CD4-positive, alpha-beta T cell treated with Interleukin-2 at 100 ng/mL for 4 hours (primary cell): ENCODE data around the gene SERINC5.
"Not testable (repeated sequence)": the region's sequence is repeated elsewhere in the genome, so short reads cannot be mapped to it uniquely, and the experiment has no call there.

ENCODE experiments used
- DNase-seq: peaks from one replicate; pipeline ENCODE4 v3.0.0-alpha.2; 2020; ENCODE audit warnings: low spot score

Gene SERINC5

DNA sequence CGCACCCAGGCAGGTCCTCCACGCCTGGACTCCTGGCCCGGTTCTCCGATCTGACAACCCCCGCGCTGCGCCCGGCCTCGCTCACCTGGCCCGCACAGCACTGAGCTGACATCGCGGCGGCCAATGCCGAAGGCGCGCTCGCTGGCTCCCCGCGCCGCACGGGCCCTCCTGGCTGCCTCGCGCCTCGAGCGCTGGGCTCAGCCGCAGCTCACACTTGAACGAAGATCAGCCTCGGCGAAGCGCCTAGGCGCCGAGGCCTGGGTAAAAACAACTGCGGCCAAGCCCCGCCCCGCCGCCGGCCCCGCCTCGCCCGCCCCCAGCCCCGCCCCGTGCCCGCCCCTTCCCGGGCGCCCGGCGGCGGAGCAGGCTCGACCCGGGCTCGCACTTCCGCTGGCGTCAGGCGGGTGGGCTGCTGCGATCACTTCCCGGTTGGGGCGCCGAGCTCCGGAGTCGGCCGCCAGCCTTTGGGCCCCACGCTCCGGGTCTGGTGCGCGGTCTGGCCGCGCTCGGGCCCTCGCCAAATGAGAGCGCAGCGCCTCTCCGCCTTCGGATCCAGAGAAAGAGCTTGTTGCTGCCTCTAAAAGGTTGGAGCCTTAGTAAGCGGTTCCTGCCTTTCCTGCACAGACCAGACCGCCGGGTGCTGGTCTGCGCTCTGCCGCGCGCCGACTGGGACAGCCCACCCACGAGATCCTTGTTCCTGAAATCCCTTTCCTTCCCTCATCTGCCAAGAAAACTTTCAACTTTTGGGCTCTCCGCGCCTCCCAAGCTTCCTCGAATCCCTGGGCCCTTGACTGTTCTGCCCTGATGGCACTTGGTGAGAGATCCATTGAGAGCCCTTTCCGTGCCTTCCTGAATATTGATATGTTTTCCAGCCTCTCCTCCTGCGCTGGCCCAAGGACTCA lies at the start of gene SERINC5:
Gene SERINC5, minus strand, starts transcription at position 238 of the 902 bp plus-strand sequence. Its CDS starts 126 bp downstream, at position 112.
- peak; percentile 85 for DNase-seq

DNA sequence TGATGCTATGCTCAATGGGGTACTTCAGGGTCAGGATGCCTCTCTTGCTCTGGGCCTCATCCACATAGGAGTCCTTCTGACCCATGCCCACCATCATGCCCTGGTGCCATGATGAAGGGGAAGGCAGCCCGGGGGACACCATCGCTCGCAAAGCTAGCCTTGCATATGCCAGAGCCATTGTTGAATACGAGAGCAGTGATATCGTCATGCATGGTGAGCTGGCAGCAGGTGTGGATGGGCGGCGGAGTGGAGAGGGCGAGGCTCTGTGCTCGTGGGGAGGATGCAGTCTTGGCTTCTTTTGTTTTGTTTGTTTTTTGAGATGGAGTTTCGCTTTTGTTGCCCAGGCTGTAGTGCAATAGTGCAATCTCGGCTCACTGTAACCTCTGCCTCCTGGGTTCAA lies 46.8 kb upstream of the SERINC5 start:
- DNase-seq = no peak

DNA sequence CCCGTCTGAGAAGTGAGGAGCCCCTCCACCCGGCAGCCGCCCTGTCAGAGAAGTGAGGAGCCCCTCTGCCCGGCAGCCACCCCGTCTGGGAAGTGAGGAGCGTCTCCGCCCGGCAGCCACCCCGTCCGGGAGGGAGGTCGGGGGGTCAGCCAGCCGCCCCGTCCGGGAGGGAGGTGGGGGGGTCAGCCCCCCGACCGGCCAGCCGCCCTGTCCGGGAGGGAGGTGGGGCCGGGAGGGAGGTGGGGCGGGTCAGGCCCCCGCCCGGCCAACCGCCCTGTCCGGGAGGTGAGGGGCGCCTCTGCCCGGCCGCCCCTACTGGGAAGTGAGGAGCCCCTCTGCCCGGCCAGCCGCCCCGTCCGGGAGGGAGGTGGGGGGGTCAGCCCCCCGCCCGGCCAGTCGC lies 45.5 kb upstream of the SERINC5 start:
- DNase-seq = not testable (repeated sequence)

DNA sequence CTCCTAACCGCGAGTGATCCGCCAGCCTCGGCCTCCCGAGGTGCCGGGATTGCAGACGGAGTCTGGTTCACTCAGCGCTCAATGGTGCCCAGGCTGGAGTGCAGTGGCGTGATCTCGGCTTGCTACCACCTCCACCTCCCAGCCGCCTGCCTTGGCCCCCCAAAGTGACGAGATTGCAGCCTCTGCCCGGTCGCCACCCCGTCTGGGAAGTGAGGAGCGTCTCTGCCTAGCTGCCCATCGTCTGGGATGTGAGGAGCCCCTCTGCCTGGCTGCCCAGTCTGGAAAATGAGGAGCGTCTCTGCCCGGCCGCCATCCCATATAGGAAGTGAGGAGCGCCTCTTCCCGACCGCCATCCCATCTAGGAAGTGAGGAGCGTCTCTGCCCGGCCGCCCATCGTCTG lies 44.9 kb upstream of the SERINC5 start:
- not testable (repeated sequence) for DNase-seq

DNA sequence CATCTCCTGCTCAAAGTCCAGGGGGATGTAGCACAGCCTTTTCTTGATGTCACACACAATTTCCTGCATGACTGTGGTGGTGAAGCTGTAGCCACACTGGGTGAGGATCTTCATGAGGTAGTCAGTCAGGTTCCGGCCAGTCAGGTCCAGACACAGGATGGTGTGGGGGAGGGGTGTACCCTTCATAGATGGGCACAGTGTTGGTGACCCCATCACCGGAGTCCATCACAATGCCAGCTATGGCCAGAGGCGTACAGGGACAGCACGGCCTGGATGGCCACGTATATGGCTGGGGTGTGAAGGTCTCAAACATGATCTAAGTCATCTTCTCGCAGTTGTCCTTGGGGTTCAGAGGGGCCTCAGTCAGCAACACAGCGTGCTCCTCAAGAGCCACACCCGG lies 44.3 kb upstream of the SERINC5 start:
- DNase-seq = no peak

DNA sequence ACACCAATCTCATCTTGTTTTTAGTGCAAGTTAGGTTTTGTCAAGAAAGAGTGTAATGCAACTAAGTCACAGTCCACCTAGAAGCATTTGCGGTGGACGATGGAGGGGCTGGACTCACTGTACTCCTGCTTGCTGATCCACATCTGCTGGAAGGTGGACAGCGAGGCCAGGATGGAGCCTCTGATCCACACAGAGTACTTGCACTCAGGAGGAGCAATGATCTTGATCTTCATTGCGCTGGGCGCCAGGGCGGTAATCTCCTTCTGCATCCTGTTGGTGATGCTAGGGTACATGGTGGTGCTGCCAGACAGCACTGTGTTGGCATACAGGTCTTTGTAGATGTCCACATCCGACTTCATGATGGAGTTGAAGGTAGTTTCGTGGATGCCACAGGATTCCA lies 43.8 kb upstream of the SERINC5 start:
- no peak for DNase-seq

DNA sequence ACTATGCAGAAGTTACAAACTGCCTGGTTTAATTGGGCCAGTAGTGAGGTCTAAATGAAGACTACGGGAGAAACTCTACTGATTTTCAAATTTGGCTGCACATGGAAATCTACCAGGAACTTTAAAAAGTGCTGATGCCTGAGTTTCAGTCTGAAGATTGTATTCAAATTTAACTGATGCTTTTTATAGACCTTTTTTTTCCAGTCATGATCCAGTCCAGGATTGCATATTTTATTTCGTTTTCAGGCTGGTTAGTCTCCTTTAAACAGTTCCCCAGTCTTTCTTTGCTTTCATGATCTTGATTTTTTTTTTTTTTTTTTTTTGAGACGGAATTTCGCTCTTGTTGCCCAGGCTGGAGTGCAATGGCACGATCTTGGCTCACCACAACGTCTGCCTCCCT lies 40.3 kb upstream of the SERINC5 start:
- DNase-seq = no peak

DNA sequence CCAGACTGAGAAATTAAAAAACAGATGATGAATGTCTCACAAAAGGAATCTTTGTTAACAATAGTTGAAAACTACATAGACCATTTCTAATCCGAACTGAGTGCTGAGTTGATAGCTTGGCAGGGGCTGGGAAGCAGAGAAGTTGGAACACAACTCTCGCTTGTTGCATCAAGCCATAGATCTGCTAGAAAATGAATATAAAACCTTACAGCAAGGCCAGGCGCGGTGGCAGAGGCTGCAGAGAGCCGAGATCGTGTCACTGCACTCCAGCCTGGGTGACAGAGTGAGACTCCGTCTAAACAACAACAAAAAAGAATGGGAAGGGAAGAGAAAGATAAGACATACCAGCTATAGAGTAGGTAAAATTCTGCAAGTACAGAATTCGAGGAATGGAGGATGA lies 35.9 kb upstream of the SERINC5 start:
- DNase-seq = no peak

DNA sequence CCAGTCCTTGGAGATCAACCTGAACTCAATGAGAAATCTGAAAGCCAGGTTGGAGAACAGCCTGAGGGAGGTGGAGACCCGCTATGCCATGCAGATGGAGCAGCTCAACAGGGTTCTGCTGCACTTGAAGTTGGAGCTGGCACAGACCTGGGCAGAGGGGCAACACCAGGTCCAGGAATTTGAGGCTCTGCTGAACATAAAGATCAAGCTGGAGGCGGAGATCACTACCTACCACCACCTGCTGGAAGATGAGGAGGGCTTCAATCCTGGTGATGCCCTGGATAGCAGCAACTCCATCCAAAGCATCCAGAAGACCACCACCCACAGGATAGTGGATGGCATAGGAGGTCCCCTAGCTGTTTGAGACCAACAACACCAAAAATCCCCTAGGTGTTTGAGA lies 33.5 kb upstream of the SERINC5 start:
- no peak for DNase-seq

DNA sequence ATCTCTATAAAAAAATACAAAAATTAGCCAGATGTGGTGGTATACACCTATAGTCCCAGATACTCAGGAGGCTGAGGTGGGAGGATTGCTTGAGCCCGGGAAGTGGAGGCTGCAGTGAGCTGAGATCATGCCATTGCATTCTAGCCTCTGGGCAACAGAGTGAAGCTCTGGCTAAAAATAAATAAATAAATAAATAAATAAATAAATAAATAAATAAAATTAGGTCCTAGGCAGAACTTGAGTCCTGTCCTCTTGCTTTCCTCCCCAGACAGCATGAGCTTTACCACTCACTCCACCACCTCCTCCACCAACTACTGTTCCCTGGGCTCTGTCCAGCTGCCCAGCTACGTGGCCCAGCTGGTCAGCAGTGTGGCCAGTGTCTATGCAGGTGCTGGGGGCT lies 32.3 kb upstream of the SERINC5 start:
- no peak for DNase-seq

DNA sequence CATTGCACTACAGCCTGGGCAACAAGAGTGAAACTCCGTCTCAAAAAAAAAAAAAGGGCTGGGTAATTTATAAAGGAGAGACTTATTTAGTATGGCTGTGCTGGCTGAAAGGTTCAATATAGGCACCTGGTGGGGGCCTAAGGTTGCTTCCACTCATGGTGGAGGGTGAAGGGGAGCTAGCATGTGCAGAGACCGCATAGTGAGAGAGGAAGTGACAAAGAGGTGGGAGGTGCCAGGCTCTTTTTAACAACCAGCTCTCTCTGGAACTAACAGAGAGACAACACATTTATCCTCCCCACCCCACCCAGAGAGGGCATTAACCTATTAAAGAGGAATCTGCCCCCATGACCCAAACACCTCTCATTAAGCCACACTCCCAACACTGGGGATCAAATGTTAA lies 28.9 kb upstream of the SERINC5 start:
- peak; percentile 17 for DNase-seq

DNA sequence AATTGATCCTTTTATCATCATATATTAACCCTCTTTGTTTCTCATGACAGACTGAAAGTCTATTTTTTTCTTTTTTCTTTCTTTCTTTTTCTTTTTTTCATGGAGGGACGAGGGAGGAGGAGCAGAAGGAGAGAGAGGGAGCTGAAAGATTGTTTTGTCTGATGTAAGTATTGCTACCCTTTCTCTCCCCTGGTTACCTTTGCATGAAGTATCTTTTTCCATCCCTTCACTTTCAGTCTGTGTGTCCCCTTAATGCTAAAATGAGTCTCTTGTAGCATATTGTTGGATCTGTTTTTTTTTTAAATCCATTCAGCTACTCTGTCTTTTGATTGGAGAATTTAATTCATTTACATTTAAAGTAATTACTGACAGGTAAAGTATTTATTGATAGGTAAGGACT lies 27.5 kb upstream of the SERINC5 start:
- DNase-seq = no peak

DNA sequence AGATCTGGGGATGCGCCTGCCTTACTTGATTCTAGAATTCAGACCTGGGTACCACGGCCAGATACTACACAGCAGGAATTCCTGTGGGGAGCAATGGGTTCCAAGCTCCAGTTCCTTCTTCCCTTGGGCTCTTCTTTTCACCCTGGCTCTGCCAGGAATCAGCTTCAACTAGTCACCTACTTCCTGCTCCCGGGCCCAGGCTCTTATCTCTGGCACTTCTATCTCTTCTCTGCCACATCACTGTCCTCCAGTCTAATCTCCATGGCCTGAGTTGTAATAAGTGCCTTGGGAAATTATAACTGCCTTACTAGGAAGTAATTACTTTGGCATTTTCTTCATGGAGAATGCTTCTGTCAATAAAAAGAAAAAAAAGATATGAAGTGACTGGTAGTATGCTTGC lies 26.2 kb upstream of the SERINC5 start:
- no peak for DNase-seq

DNA sequence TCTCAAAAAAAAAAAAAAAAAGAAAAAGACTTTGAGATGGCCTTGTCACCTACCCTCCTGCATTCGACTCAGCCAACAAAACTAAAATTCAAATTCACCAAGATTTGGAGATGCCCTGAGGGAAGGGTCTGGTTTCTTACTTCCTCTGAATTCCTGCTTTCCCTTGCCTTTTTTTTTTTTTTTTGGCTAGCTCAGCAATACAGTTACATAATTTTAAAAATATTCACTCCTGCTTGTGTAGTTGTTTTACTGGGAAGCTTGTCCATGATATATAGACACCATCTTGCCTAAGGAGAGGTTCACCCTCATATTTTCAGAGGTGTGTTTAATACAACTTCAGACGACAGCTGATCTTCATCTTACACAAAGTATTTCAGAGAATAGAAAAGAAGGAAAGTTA lies 21.3 kb upstream of the SERINC5 start:
- DNase-seq = no peak

DNA sequence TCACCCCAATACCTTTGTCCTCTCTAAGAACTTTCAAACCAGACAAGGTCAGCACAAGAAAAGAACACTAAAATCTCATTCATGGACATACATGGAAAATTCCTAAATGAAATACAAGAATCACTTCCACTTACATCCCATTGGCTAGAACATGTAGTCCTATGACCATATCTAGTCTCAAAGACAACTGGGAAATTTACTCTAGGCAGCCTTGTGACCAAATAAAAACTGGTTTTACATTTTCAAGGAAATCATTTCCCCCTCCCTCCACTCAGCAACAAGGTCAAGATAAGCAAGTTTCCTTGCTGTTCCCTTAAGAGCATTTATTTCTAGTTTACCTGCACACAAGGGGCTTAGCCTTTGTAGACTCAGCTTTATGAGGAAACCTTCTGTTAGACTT lies 20.3 kb upstream of the SERINC5 start:
- DNase-seq = no peak

DNA sequence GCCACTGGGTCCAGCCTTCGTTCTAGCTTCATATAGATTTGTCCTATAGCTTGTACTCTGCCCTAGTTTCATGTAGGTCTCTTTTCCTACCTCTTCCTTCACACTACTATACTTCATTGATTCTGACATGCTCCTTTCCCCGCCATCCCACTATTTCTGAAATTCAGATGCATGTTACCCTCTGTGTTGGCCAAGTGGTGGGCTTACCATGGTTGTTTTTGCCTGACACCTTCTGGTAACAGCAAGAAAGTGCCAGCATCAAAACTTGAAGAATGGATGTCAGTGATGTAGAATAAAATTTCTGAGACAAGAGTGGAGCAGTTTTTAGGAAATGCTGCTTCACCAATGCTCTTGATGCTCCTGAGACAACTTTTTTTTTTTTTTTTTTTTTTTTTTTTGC lies 19.5 kb upstream of the SERINC5 start:
- DNase-seq = peak; percentile 50

DNA sequence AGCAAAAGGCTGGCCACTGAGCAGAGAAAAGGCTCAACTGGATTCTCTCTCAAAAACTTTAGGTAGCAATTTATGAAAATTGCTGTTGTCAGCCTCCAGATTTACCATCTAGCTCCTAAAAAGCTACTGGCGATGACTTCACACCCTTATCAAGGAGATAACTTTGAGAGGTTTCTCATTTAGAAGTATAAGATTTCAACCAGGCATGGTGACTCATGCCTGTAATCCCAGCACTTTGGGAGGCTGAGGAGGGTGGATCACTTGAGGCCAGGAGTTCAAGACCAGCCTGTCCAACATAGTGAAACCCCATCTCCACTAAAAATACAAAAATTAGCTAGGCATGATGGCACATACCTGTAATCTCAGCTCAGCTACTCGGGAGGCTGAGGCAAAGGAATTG lies 14.7 kb upstream of the SERINC5 start:
- DNase-seq = not testable (repeated sequence)

DNA sequence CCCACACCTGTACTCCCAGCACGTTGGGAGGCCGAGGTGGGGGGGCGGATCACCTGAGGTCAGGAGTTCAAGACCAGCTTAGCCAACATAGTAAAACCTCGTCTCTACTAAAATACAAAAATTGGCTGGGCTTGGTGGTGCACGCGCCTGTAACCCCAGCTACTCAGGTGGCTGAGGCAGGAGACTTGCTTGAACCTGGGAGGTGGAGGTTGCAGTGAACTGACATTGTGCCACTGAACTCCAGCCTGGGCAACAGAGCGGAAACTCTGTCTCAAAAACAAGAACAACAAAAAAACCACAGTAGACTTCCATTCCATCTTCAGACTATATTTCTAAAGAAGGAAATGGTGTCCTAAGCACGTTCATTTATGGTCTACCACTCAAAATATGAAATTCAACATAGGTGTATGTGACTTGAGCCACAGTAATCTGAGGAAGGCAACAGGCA lies 14.2 kb upstream of the SERINC5 start:
- peak; percentile 43 for DNase-seq

DNA sequence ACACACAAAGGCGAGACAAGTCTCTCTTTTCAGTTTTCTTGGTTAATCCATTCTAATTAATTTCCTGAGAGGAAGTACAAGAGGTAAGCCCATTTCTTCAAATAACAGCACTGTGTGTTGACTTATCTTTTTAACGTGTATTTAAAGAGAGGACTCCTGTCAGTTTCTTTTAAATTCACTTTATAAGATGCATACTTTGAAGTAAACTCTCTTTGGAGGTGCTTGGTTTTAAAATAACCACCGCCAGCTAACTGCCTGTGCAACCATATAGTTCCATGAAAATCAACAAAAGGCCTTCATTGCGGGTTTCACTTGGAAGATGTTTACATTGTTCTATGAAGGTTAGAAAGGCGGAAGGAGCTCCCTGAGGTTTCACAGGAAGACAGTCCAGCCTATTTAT lies 13.1 kb upstream of the SERINC5 start:
- DNase-seq = no peak

DNA sequence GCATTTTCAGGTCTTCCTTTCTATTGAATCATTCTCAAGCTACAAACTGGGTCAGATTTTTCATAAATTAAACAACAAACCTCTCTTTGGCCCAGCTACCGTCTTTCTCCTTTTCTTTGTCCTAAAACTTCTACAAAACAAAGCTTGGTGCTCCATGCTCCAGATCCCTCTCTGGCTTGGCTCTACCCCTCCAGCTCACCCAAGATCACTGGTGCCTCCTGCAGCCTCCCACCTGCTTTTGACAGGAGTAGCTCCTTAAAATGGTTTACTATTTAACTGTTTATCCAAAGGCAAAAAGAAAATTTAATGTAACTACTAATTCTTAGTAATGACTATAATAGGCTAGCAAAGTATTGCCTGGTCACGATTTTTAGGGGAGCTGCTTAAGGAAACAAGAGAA lies 10.7 kb upstream of the SERINC5 start:
- no peak for DNase-seq

DNA sequence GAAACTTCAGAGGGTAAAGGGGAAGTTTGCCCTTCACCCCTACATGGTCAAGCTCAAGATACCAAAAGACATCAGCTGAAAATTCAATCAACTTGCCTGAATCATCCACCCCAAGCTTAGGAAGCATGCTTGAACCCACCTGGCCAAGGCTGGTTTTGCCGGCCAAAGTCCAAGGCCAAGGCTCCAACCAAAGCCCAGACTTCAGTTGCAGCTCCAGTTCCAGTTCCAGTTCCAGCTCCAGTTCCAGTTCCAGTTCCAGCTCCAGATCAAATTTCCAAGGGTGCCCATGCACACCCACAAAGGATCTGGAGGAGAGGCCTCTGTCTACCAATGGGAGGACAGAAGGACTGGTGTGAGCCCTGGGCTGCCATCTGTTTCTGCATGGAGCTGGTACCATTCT lies 4.6 kb upstream of the SERINC5 start:
- DNase-seq = no peak

DNA sequence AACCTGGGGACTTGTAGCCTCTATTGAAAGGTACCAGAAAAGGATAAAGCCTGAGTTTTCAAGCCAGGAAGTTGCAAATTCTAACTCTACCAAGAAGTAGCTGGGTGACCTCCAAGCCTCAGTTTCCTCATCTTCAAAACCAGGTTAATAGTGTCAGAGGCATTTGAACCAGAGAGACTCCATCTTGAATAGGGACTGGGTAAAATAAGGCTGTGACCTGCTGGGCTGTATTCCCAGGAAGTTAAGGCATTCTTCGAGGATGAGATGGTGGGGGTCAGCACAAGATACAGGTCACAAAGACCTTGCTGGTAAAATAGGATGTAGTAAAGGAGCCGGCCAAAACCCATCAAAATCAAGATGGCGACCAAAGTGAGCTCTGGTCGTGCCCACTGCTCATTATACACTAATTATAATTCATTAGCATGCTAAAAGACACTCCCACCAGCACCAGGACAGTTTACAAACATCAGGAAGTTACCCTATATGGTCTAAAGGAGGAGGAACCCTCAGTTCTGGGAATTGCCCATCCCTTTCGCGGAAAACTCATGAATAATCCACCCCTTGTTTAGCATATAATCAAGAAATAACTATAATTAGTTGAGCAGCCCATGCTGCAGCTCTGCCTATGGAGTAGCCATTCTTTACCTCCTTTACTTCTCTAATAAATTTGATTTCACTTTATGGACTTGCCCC lies 3.8 kb upstream of the SERINC5 start:
- DNase-seq = no peak

DNA sequence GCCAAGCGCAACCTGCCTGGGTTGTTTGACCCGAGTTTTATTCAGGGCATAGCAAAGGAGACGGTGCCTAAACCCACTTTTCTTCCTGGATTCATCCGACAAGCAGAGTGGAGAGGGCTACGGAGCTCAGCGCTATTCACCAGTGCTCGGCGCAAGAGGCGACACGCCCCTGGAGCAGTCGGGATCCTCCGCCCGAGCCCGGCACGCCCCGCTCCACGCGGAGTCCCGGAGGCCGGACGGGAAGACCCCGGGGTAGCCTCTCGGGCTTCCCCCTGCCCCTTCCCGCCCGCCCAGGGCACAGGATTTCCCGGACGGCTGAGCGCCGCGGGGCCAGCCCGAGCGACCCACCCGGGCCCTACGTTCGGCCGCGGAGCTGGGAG lies 427 bp downstream of the SERINC5 start:
- no peak for DNase-seq
